Fibroblast of pulmonary artery (primary cell): ENCODE measurements around the gene OLFM1.
"Not testable (repeated sequence)": the region's sequence is repeated elsewhere in the genome, so short reads cannot be mapped to it uniquely, and the experiment has no call there.

Source experiments
- DNase-seq: peaks from one replicate; pipeline ENCODE4 v3.0.0-alpha.2; 2010; ENCODE audit warnings: low read depth
- H3K4me3 ChIP-seq: replicated peaks from 2 replicates; pipeline ENCODE4 v1.5.1; 2011; ENCODE audit warnings: low read depth, mild to moderate bottlenecking, control low read depth, low read length, moderate library complexity
- CTCF ChIP-seq: IDR thresholded peaks from 2 replicates; pipeline ENCODE4 v1.5.1; 2011; ENCODE audit warnings: mild to moderate bottlenecking, control low read depth, low read length, inconsistent platforms; ENCODE audit errors: missing control alignments

The OLFM1 gene

GRCh38 chr9:135147938-135148337 lies 60.5 kb downstream of the OLFM1 start:
- H3K4me3 ChIP-seq, result no peak overlapping the region
- no peak for DNase-seq
- TF ChIP-seq CTCF, result no peak

- TF ChIP-seq CTCF, result no peak
- no peak for DNase-seq
- no peak overlapping the region for H3K4me3 ChIP-seq
Measured at GRCh38 chr9:135148386-135148785, 60.9 kb downstream of the OLFM1 start.

GRCh38 chr9:135149901-135150300 lies 62.4 kb downstream of the OLFM1 start:
- DNase-seq, H3K4me3 ChIP-seq: not testable (repeated sequence)

GRCh38 chr9:135150981-135151380 lies 63.5 kb downstream of the OLFM1 start:
- no peak for TF ChIP-seq CTCF
- no peak for DNase-seq
- H3K4me3 ChIP-seq, result no peak overlapping the region

- H3K4me3 ChIP-seq, result no peak overlapping the region
Measured at GRCh38 chr9:135151757-135152613, 64.5 kb downstream of the OLFM1 start.

GRCh38 chr9:135152614-135153334 lies 65.3 kb downstream of the OLFM1 start:
- TF ChIP-seq CTCF, result no peak
- DNase-seq, result no peak
- H3K4me3 ChIP-seq, result no peak overlapping the region

More at GRCh38 chr9:135151757-135152613, 64.5 kb downstream of the OLFM1 start:
- no peak for DNase-seq
- no peak for TF ChIP-seq CTCF

- no peak for DNase-seq
- no peak for TF ChIP-seq CTCF
- no peak overlapping the region for H3K4me3 ChIP-seq
Measured at GRCh38 chr9:135154050-135154615, 66.7 kb downstream of the OLFM1 start.
